OCI-M2 (cell line): ENCODE data around the gene JAKMIP2.
"Not testable (repeated sequence)": the region's sequence is repeated elsewhere in the genome, so short reads cannot be mapped to it uniquely, and the experiment has no call there.

ENCODE experiments used
- DNase-seq: peaks from one replicate; lab custom pipeline; 2025; ENCODE audit not compliant: unreplicated experiment; lab: John Stamatoyannopoulos, UW

JAKMIP2 gene

GRCh38 chr5:147782110-147783028 lies at the start of gene JAKMIP2:
Gene JAKMIP2 (minus strand): TSS chr5:147782728. CDS start chr5:147671806, 110,922 bp downstream.
- DNase-seq: no peak

GRCh38 chr5:147831465-147831864 lies 48.9 kb upstream of the JAKMIP2 start, which contains the start of gene SPINK1:
Gene SPINK1 (minus strand): TSS chr5:147831671. CDS start chr5:147831577, 94 bp downstream.
- DNase-seq: no peak

GRCh38 chr5:147830035-147830434 lies 47.5 kb upstream of the JAKMIP2 start:
- DNase-seq: no peak

DNA sequence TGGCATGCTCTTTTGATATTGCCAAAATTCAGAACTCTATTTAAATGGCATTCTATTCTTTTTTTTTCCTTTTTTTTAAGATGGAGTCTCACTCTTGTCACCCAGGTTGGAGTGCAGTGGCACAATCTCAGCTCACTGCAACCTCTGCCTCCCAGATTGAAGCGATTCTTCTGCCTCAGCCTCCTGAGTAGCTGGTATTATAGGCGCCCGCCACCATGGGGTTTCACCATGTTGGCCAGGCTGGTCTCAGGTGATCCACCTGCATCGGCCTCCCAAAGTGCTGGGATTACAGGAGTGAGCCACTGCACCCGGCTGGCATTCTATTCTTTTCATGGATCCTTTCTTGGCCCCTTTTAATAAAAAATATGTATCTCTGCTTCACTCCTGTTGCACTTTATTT lies 44.5 kb upstream of the JAKMIP2 start:
- not testable (repeated sequence) for DNase-seq

GRCh38 chr5:147826361-147826760 lies 43.8 kb upstream of the JAKMIP2 start:
- DNase-seq: no peak

GRCh38 chr5:147822686-147823491 lies 40.4 kb upstream of the JAKMIP2 start:
- DNase-seq: no peak

DNA sequence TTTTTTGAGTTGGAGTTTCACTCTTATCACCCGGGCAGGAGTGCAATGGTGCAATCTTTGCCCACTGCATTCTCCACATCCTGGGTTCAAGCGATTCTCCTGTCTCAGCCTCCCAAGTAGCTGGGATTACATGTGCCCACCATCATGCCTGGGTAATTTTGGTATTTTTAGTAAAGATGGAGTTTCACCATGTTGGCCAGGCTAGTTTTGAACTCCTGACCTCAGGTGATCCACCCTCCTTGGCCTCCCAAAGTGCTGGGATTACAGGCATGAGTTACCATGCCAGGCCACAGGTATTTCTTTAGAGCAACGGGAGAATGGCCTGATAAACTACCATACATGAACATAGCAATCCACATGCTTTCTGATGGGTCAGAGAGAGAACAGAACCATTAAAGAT lies 39.7 kb upstream of the JAKMIP2 start:
- DNase-seq: not testable (repeated sequence)

- no peak for DNase-seq
Measured at GRCh38 chr5:147821766-147822165, 39.2 kb upstream of the JAKMIP2 start.

GRCh38 chr5:147819261-147819770 lies 36.8 kb upstream of the JAKMIP2 start:
- no peak for DNase-seq

- no peak for DNase-seq
Measured at GRCh38 chr5:147818290-147818689, 35.8 kb upstream of the JAKMIP2 start.

DNA sequence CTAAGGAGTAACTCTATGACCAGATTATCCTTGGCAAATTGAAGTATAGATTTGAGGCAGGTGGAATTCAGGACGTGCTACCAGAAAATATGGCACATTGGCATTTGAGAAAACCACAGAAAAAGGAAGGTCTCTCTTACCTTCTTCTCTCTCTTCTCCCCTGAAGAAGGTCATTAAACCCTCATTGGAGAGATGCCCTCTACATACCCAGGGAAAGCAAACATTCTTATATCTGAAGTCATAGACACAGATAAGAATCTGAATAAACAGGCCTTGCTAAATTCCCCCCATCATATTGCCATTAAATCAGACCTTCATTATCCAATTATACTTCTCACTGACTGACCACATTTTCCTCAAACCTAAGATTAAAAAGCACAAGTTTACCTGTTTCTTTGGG lies 31.2 kb upstream of the JAKMIP2 start:
- no peak for DNase-seq

DNA sequence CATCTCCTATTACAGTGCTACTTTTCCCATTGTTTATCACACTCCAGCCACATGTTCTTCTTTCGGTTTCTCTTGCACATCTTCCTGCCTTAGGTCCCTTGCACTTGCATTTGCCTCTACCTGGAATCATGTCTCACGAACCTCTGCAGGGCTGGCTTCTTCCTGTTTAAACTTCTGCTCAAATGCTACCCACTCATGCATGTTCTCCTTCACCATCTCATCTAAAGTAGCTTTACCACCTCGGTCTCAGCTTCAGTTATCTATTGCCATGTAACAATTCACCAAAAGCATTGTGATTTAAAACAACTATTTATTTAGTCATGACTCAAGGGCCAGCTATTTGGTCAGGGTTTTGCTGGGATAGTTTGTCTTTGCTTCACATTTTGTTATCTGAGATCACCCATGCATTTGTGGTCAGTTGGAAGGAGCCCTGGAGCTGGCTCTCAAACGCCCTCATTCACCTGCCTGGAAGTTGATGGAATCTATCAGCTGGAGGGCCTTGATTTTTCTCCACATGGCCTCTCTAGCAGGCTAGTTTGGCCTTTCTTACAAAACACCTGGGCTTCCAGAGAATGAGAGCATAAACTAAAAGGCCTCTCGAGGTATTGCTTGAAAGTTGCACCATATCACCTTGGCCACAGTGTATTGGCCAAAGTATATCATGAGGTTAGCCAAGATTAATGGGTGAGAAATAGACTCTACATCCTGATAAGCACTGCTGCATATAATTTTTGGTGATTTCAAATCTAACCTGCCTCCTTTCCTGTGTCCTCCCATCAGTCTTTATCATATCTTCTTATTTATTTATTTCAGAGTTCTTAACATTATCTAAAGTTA lies 27.5 kb upstream of the JAKMIP2 start:
- DNase-seq: no peak

DNA sequence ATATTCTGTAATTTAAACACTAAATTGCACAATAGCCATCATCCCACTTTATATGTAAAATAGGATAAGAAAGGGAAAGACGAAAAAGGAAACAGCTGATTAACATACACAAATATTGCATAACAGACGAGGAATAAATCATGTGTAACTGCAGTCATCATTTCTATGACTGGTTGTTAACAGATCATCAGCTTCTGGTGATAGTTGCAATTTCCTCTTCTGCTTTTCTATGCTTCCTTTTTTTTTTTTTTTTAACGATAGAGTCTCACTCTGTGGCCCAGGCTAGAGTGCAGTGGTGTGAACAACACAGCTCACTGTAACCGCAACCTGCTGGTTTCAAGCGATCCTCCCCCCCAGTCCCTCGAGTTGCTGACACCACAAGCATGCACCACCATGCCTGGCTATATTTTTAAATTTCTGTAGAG lies 22.5 kb upstream of the JAKMIP2 start:
- DNase-seq: no peak

DNA sequence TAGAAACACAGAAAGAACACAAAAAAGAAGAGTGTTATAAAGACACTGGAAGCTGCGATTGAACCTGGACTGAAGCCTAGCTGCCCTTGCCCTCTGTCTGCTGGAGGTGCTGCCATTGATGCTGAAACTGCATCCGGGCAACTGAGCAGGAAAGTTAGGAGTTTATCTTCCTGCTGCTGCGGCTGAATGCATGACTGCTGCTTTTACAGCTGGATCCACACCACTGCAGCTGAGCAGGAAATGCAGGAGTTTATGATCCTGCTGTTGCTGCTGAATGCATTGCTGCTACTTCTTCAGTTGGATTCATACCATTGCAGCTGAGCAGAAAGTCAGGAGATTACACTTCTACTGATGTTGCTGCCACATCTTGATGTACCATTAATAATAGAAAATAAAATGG lies 21.8 kb upstream of the JAKMIP2 start:
- DNase-seq: no peak

DNA sequence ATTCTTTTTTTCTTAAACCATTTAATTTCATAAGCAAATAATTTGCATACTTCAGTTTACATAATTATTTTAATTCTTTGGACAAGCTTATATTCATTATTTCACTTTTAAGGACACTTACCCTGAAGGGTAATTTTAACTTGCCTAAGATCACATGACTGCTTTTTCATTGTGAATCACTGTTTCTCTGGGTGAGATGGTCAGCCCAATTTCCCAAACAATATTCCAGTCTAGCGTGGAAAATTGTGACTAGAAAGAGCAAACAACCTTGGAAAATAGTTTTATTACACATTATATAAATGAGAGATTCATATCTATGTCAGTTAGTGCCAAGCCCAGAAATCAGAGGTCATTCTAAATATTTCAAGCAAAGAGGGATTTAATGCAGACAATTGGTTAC lies 21.4 kb upstream of the JAKMIP2 start:
- no peak for DNase-seq

- DNase-seq: not testable (repeated sequence)
Measured at GRCh38 chr5:147803161-147803560, 20.6 kb upstream of the JAKMIP2 start.

DNA sequence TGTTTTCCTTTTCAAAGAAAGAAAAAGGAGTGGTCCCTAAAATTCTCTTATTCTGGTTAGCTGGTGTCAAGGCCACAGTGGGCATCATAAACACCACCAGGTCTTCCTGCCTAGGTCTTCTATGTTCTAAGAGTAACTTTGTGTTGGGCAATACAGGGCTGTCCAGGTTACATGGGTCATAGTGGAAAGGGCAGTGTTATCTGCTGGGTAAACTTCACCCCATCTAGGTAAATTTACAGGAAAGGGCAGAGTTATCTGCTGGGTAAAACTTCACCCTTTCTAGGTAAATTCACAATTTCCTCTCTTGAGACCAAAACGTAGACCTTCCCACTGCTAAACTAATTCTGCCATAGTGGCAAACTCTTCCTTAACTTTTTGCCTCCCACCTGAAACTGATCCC lies 18.9 kb upstream of the JAKMIP2 start:
- no peak for DNase-seq

GRCh38 chr5:147800491-147800890 lies 18.0 kb upstream of the JAKMIP2 start:
- no peak for DNase-seq

DNA sequence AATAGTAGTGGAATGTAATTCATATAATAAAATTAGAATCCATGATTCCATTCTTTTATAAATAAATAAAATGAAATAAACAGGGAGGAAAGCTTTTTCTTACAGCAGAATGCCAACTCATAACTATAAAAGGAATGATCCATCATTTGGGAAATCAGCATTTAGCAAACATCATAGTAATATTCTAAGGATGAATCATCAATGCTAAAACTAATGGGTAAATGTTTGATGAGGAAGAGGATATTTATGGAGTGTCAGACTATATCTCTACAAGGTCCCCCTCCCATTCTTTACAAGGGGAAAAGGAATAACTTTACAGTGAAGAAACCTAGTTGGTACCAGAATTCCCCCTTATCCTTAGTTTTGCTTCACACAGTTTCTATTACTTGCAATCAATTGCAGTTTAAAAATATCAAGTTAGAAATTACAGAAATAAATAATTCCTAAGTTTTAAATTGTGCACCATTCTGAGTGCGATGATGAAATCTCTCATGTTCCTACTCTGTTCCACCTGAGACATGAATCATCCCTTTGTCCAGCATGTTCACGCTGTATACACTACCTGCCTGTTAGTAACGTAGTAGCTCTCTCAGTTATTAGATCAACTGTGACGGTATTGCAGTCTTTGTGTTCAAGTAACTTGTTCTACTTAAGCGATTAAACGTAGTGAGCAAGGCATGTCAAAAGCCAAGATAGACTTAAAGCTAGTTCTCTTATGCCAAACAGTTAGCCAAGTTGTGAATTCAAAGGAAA lies 14.2 kb upstream of the JAKMIP2 start:
- no peak for DNase-seq

DNA sequence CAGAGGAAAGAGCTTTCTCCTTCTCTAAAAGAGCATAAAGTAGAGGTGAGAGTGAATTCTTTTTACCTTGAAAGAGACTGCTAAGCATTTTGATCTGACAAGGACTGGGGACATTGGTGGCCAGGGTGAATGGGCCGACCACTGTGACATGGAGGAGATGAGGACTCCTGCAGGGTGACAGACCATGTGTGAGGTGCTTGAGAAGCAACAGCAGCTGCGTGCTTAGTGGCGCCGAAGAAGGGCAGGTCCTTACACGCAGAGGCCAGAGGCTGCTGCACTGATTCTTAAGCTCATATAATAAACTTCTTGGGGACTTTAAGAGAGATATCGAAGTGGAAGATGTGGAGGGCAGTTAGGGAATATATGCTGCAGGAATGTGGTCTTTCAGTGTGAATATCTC lies 8.7 kb upstream of the JAKMIP2 start:
- DNase-seq: no peak
